Measurements from ENCODE around the gene SLX9.

GRCh38 chr21:44989537-44989886 lies 49.7 kb downstream of the SLX9 start:
- no peak for TF ChIP-seq CTCF (IDR thresholded peaks at IDR 0.05)
- TF ChIP-seq POLR2A (IDR thresholded peaks at IDR 0.05) = no peak
- no peak for TF ChIP-seq EP300 (IDR thresholded peaks at IDR 0.05; ENCODE audit: low read depth)

All from transverse colon (tissue), 3 donors.